Mesenchymal stem cell (in vitro differentiated cells and primary cell): ENCODE measurements around the gene SNORC. TPM values are rescaled to one million over a fixed set of nuclear protein-coding genes. Genes with fewer than 3 reads are reported as not detected.

Experiments
- DNase-seq: peaks from one replicate; pipeline ENCODE4 v3.0.0-alpha.2; 2013
- H2AFZ ChIP-seq: one replicate; pipeline ENCODE4 v1.6.1; 2013; ENCODE audit warnings: low read depth, mild to moderate bottlenecking, control low read depth, inconsistent platforms, low read length, moderate library complexity
- H2AK5ac ChIP-seq: 2 replicates; pipeline ENCODE4 v1.6.1; 2013; ENCODE audit warnings: low read length, moderate library complexity, mild to moderate bottlenecking, inconsistent platforms; ENCODE audit not compliant: severe bottlenecking
- H2BK120ac ChIP-seq: one replicate; pipeline ENCODE4 v1.6.1; 2013; ENCODE audit warnings: low read depth, mild to moderate bottlenecking, inconsistent platforms, low read length, moderate library complexity
- H2BK12ac ChIP-seq, 2 experiments: one replicate each; pipeline ENCODE4 v1.6.1; 2013; ENCODE audit warnings: inconsistent platforms in 2 of 2, low read length in 2 of 2, mild to moderate bottlenecking in 2 of 2, moderate library complexity in 2 of 2, control low read depth in 1 of 2
- H2BK15ac ChIP-seq: one replicate; pipeline ENCODE4 v1.6.1; 2013; ENCODE audit warnings: mild to moderate bottlenecking, low read depth, inconsistent platforms; ENCODE audit not compliant: poor library complexity, severe bottlenecking
- H2BK5ac ChIP-seq: 2 replicates; pipeline ENCODE4 v1.6.1; 2013; ENCODE audit warnings: low read depth, mild to moderate bottlenecking, low read length, control low read depth, inconsistent platforms; ENCODE audit not compliant: poor library complexity, severe bottlenecking
- H3K14ac ChIP-seq, 2 experiments: one replicate each; pipeline ENCODE4 v1.6.1; 2013; ENCODE audit warnings: inconsistent platforms in 2 of 2, low read length in 2 of 2, control low read depth in 1 of 2, mild to moderate bottlenecking in 1 of 2, moderate library complexity in 1 of 2
- H3K18ac ChIP-seq, 2 experiments: one replicate each; pipeline ENCODE4 v1.6.1; 2013; ENCODE audit warnings: inconsistent platforms in 2 of 2, low read length in 2 of 2, control low read depth in 1 of 2, low read depth in 1 of 2, mild to moderate bottlenecking in 1 of 2
- H3K23ac ChIP-seq, 2 experiments: one replicate each; pipeline ENCODE4 v1.6.1; 2013; ENCODE audit warnings: inconsistent platforms in 2 of 2, low read length in 2 of 2, mild to moderate bottlenecking in 2 of 2, moderate library complexity in 2 of 2, control low read depth in 1 of 2
- H3K27ac ChIP-seq: 2 replicates; pipeline ENCODE4 v1.5.1; 2013; ENCODE audit warnings: mild to moderate bottlenecking, moderate library complexity, low read length, control low read depth, inconsistent platforms; ENCODE audit not compliant: poor library complexity, severe bottlenecking
- H3K27me3 ChIP-seq, 2 experiments: 2 replicates each; pipeline versions ENCODE4 v1.6.1 to v1.7.0; 2013; ENCODE audit warnings: low read length in 2 of 2, mild to moderate bottlenecking in 2 of 2, moderate library complexity in 2 of 2, control low read depth in 1 of 2, inconsistent platforms in 1 of 2; ENCODE audit not compliant: control insufficient read depth in 1 of 2, insufficient read depth in 1 of 2
- H3K36me3 ChIP-seq, 2 experiments: 2 replicates each; pipeline versions ENCODE4 v1.6.1 to v1.7.0; 2013; ENCODE audit warnings: low read length in 2 of 2, control low read depth in 1 of 2, inconsistent platforms in 1 of 2, low read depth in 1 of 2, mild to moderate bottlenecking in 1 of 2; ENCODE audit not compliant: insufficient read depth in 2 of 2, control insufficient read depth in 1 of 2
- H3K4ac ChIP-seq, 2 experiments: one replicate each; pipeline ENCODE4 v1.6.1; 2013; ENCODE audit warnings: inconsistent platforms in 2 of 2, low read length in 2 of 2, mild to moderate bottlenecking in 2 of 2, moderate library complexity in 2 of 2, control low read depth in 1 of 2, low read depth in 1 of 2
- H3K4me1 ChIP-seq: 2 replicates; pipeline ENCODE4 v1.6.1; 2013; ENCODE audit warnings: low read depth, low read length, control low read depth; ENCODE audit not compliant: control insufficient read depth, insufficient read depth
- H3K4me2 ChIP-seq: 2 replicates; pipeline ENCODE4 v1.6.1; 2013; ENCODE audit warnings: low read length, mild to moderate bottlenecking, inconsistent platforms; ENCODE audit not compliant: poor library complexity, severe bottlenecking
- H3K4me3 ChIP-seq, 2 experiments: 2 replicates each; pipeline versions ENCODE4 v1.5.1 to v1.7.0; 2013; ENCODE audit warnings: low read length in 2 of 2, mild to moderate bottlenecking in 2 of 2, control low read depth in 1 of 2, low read depth in 1 of 2; ENCODE audit not compliant: insufficient read depth in 1 of 2
- H3K79me1 ChIP-seq: replicated peaks from 2 replicates; pipeline ENCODE4 v1.6.1; 2013; ENCODE audit warnings: mild to moderate bottlenecking, control low read depth, low read length, inconsistent platforms; ENCODE audit not compliant: poor library complexity, severe bottlenecking
- H3K9ac ChIP-seq: 2 replicates; pipeline ENCODE4 v1.7.0; 2013; ENCODE audit warnings: mild to moderate bottlenecking, low read length, moderate library complexity
- H3K9me3 ChIP-seq: 2 replicates; pipeline ENCODE4 v1.7.0; 2013; ENCODE audit warnings: mild to moderate bottlenecking, low read length; ENCODE audit not compliant: control insufficient read depth
- H4K8ac ChIP-seq: one replicate; pipeline ENCODE4 v1.6.1; 2013; ENCODE audit warnings: inconsistent platforms, mild to moderate bottlenecking, low read length, moderate library complexity
- H4K91ac ChIP-seq: one replicate; pipeline ENCODE4 v1.6.1; 2013; ENCODE audit warnings: mild to moderate bottlenecking, low read length, inconsistent platforms
- whole genome bisulfite sequencing: methylation state at CpG from one replicate; pipeline ENCODE4 v1.1.7; 2013; ENCODE audit warnings: mixed read lengths; 5-methylcytosine and 5-hydroxymethylcytosine counted together
- polyA plus RNA-seq, 2 experiments: library from polyadenylated mRNA; stranded (reverse); fragments of 200-250 nt; gene quantifications; one replicate each; pipeline ENCODE4 v1.2.3, GENCODE V29; 2013

Gene SNORC
- 0.95 TPM for polyA plus RNA-seq (2013, experiment 1 of 2)
- polyA plus RNA-seq (2013, experiment 2 of 2): 0.90 TPM

DNA sequence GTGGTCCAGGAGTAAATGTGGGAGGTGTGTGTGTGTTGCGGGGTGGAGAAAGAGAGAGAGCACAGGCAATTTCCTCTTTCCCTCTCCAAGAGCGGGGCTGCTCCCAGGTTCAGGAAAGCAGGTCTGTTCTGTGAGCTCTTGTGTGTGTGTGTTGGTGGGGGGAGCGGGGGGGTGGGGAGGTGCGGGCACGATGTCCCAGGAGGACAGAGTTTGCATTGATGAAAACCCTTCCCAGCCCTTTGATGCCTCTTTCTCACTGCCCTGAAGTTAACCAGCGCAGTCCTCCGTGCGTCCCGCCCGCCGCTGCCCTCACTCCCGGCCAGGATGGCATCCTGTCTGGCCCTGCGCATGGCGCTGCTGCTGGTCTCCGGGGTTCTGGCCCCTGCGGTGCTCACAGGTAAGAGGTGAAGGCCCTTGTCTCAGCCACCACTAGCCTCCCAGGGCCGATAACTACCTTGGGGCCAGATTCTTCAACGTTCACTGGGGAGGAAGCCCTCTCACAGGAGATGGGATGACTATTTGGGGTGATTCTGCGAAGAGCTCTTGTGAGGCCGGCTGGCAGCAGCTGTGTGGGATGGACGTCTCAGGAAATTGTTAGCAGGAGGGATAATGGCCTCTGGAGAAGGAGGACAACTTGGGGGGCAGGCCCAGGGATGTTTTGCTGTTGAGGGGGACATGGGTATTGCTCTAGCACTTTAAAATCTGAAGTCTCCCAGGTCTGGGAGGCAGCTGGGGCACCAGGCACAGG, at the start of gene SNORC:
SNORC (plus strand) TSS at position 247 of the 748 bp plus-strand sequence; CDS start at position 325, 78 bp downstream.
- no peak within 1 kb of the TSS for H2AFZ ChIP-seq
- H3K4me1 ChIP-seq: peaks cover 2% of the 10 kb centered on the region
- H3K79me1 ChIP-seq: no peaks in the 10 kb centered on the region
- no peak within 1 kb of the TSS for H2BK5ac ChIP-seq
- H3K36me3 ChIP-seq: peaks cover 0 to 36% of the 10 kb centered on the region in 2 experiments
- H3K27ac ChIP-seq: no peak within 1 kb of the TSS
- H3K4ac ChIP-seq: no peak within 1 kb of the TSS
- H4K8ac ChIP-seq: no peak within 1 kb of the TSS
- H2AK5ac ChIP-seq: no peak within 1 kb of the TSS
- H4K91ac ChIP-seq: no peak within 1 kb of the TSS
- no peak within 1 kb of the TSS for H2BK15ac ChIP-seq
- H3K18ac ChIP-seq: no peak within 1 kb of the TSS
- 96% methylated on average over 17 of the region's 21 CpGs for WGBS
- no peak for DNase-seq
- H3K9ac ChIP-seq: no peak within 1 kb of the TSS
- no peak within 1 kb of the TSS for H2BK120ac ChIP-seq
- no peak within 1 kb of the TSS for H3K14ac ChIP-seq
- no peak within 1 kb of the TSS for H3K4me2 ChIP-seq
- no peak within 1 kb of the TSS for H3K23ac ChIP-seq
- H3K27me3 ChIP-seq: peaks cover 0 to 13% of the 10 kb centered on the region in 2 experiments
- H3K4me3 ChIP-seq: no peak within 1 kb of the TSS
- H3K9me3 ChIP-seq: no peaks in the 10 kb centered on the region
- H2BK12ac ChIP-seq: no peak within 1 kb of the TSS

DNA sequence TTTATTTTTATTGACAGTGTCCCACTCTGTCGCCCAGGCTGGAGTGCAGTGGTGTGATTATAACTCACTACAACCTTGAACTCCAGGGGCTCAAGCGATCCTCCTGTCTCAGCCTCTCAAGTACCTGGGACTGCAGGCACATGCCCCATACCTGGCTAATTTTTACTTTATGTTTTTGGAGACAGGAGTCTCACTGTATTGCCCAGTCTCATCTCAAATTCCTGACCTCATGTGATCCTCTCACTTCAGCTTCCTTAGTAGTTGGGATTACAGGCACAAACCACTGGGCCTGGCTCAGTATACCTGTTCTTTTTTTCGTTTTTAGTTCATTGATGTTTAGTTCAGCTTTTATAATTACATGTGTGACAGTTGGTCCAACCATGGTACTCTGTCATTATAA, 40.1 kb upstream of the SNORC start:
- no peak overlapping the region for H3K18ac ChIP-seq
- no peak overlapping the region for H2BK5ac ChIP-seq
- no peak overlapping the region for H2AFZ ChIP-seq
- H3K9ac ChIP-seq: no peak overlapping the region
- no peak overlapping the region for H3K27ac ChIP-seq
- H4K8ac ChIP-seq: no peak overlapping the region
- peaks cover 2% of the 10 kb centered on the region for H3K4me1 ChIP-seq
- peaks cover 11 to 72% of the 10 kb centered on the region in 2 experiments for H3K36me3 ChIP-seq
- no peak overlapping the region for H4K91ac ChIP-seq
- H2BK15ac ChIP-seq: no peak overlapping the region
- no peak for DNase-seq
- no peaks in the 10 kb centered on the region for H3K9me3 ChIP-seq
- 95% methylated on average over 2 of the region's 3 CpGs for WGBS
- no peak overlapping the region for H3K14ac ChIP-seq
- H3K4me3 ChIP-seq: no peak overlapping the region
- H2BK120ac ChIP-seq: no peak overlapping the region
- H2BK12ac ChIP-seq: no peak overlapping the region
- H3K79me1 ChIP-seq: peaks cover 30% of the 10 kb centered on the region
- no peak overlapping the region for H3K4ac ChIP-seq
- H3K27me3 ChIP-seq: no peaks in the 10 kb centered on the region
- H2AK5ac ChIP-seq: no peak overlapping the region
- H3K23ac ChIP-seq: no peak overlapping the region
- H3K4me2 ChIP-seq: no peak overlapping the region

DNA sequence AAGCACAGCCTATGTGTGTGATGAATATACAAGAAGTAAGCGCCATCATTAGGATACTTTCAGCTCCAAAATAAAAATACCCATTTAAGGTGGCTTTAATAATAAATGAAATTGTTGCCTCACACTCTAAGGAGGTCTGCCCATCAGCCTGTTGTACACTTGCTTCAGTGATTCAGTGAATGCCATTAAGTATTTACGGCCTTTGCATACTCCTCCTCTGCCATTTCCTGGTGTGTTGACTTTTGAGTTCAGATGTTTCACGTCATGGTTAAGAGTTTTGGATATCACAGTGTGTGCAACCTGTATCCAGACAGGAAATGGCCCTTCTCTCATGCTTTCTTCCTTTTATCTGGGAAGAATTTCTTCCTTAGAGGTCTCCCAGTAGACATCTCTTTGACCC, 38.6 kb upstream of the SNORC start:
- Histone ChIP-seq H2BK12ac (no peak overlapping the region), H4K91ac (no peak overlapping the region), H3K9ac (no peak overlapping the region), H3K4me1 (peaks cover 2% of the 10 kb centered on the region), H3K18ac (no peak overlapping the region), H3K23ac (no peak overlapping the region), H2BK120ac (no peak overlapping the region), H3K14ac (no peak overlapping the region), H2AK5ac (no peak overlapping the region), H3K36me3 (peaks cover 17 to 74% of the 10 kb centered on the region in 2 experiments), H2BK5ac (no peak overlapping the region), H3K27ac (peak overlapping the region; percentile 68), H3K4me3 (no peak overlapping the region), H2BK15ac (no peak overlapping the region), H3K4ac (no peak overlapping the region), H3K79me1 (peaks cover 33% of the 10 kb centered on the region), H4K8ac (no peak overlapping the region), H3K9me3 (no peaks in the 10 kb centered on the region), H3K4me2 (no peak overlapping the region), H3K27me3 (no peaks in the 10 kb centered on the region), H2AFZ (no peak overlapping the region)
- DNase-seq: no peak
- 62% methylated on average over 2 of the region's 3 CpGs for WGBS

DNA sequence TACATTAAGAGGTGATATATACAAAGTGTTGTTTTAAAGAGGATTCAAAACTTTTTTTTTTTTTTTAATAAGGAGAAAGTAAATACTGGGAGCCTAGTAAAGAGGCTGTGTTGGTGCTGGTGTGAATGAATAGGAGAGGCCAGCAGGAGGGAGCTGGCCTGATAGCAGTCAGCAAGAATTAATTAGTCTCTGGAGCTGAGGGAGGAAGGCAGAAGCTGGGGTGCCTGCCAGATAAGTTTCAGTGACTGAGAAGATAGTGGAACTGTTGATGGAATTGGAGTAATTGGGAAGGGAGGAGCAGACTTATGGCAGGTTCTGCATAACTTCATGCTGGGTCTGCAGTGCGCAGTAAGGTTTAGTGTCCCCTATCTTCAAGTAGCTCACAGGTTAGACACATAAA, 36.2 kb upstream of the SNORC start:
- no peak overlapping the region for H4K8ac ChIP-seq
- no peak overlapping the region for H3K18ac ChIP-seq
- no peak overlapping the region for H2BK15ac ChIP-seq
- H3K9ac ChIP-seq: no peak overlapping the region
- H3K4me2 ChIP-seq: no peak overlapping the region
- no peak overlapping the region for H3K27ac ChIP-seq
- H2BK120ac ChIP-seq: no peak overlapping the region
- H2AFZ ChIP-seq: no peak overlapping the region
- DNase-seq: no peak
- H3K79me1 ChIP-seq: peaks cover 28% of the 10 kb centered on the region
- H2BK12ac ChIP-seq: no peak overlapping the region
- no peak overlapping the region for H2AK5ac ChIP-seq
- peaks cover 6% of the 10 kb centered on the region for H3K4me1 ChIP-seq
- H3K14ac ChIP-seq: no peak overlapping the region
- no peak overlapping the region for H3K23ac ChIP-seq
- H3K27me3 ChIP-seq: no peaks in the 10 kb centered on the region
- 100% methylated on average over 1 of the region's 1 CpG for WGBS
- H3K9me3 ChIP-seq: no peaks in the 10 kb centered on the region
- H2BK5ac ChIP-seq: no peak overlapping the region
- no peak overlapping the region for H3K4ac ChIP-seq
- peaks cover 21 to 77% of the 10 kb centered on the region in 2 experiments for H3K36me3 ChIP-seq
- no peak overlapping the region for H3K4me3 ChIP-seq
- no peak overlapping the region for H4K91ac ChIP-seq
